Loucy (cell line): ENCODE data around the gene CERS4.
"Not testable (repeated sequence)": the region's sequence is repeated elsewhere in the genome, so short reads cannot be mapped to it uniquely, and the experiment has no call there.

Experiments used
- H2AFZ ChIP-seq: fragments of 200-600 bp; sonication (generic); 2 replicates; pipeline ENCODE4 v1.6.0; 2016; ENCODE audit warnings: antibody characterized with exemption, mild to moderate bottlenecking, low read length, moderate library complexity
- H3F3A ChIP-seq: fragments of 200-600 bp; 2 replicates; pipeline ENCODE4 v1.6.0; 2016; ENCODE audit warnings: antibody characterized with exemption, low read depth, mild to moderate bottlenecking
- H3K27me3 ChIP-seq: fragments of 200-600 bp; sonication (generic); 2 replicates; pipeline ENCODE4 v1.6.1; 2014; ENCODE audit warnings: low read length, mild to moderate bottlenecking; ENCODE audit not compliant: insufficient read depth, poor library complexity, severe bottlenecking
- H3K36me3 ChIP-seq: fragments of 200-600 bp; sonication (generic); 2 replicates; pipeline ENCODE4 v1.6.1; 2016; ENCODE audit warnings: low read length; ENCODE audit not compliant: insufficient read depth
- H3K4me1 ChIP-seq: fragments of 200-600 bp; sonication (generic); 2 replicates; pipeline ENCODE4 v1.5.1; 2014; ENCODE audit warnings: low read length, mild to moderate bottlenecking; ENCODE audit not compliant: insufficient read depth, poor library complexity, severe bottlenecking
- H3K4me2 ChIP-seq: fragments of 200-600 bp; sonication (generic); 2 replicates; pipeline ENCODE4 v1.6.0; 2014; ENCODE audit warnings: antibody characterized with exemption, low read length, low read depth, mild to moderate bottlenecking; ENCODE audit not compliant: poor library complexity, severe bottlenecking
- H3K4me3 ChIP-seq: fragments of 200-600 bp; sonication (generic); 2 replicates; pipeline ENCODE4 v1.5.1; 2014; ENCODE audit warnings: low read length, mild to moderate bottlenecking, mixed read lengths; ENCODE audit not compliant: poor library complexity, severe bottlenecking
- H3K79me2 ChIP-seq: fragments of 200-600 bp; sonication (generic); 2 replicates; pipeline ENCODE4 v1.6.1; 2014; ENCODE audit warnings: low read length; ENCODE audit not compliant: insufficient read depth
- H3K9ac ChIP-seq: fragments of 200-600 bp; sonication (generic); 2 replicates; pipeline ENCODE4 v1.6.0; 2014; ENCODE audit warnings: mild to moderate bottlenecking, low read depth, low read length, moderate library complexity; ENCODE audit not compliant: poor library complexity, severe bottlenecking
- H3K9me2 ChIP-seq: fragments of 200-600 bp; sonication (generic); replicated peaks from 2 replicates; pipeline ENCODE4 v1.6.1; 2016; ENCODE audit warnings: low read depth, low read length, mixed read lengths
- H3K9me3 ChIP-seq: fragments of 200-600 bp; sonication (generic); 2 replicates; pipeline ENCODE4 v1.6.1; 2014; ENCODE audit warnings: mild to moderate bottlenecking, antibody characterized with exemption, low read length, low read depth; ENCODE audit not compliant: insufficient read depth
- H4K20me1 ChIP-seq: fragments of 200-600 bp; sonication (generic); 2 replicates; pipeline ENCODE4 v1.6.0; 2014; ENCODE audit warnings: antibody characterized with exemption, low read length, mild to moderate bottlenecking; ENCODE audit not compliant: insufficient read depth, poor library complexity, severe bottlenecking
- EZH2phosphoT487 ChIP-seq: fragments of 200-600 bp; IDR thresholded peaks from 2 replicates; pipeline ENCODE4 v1.6.1; 2018; ENCODE audit warnings: antibody characterized with exemption, mild to moderate bottlenecking, moderate library complexity, borderline replicate concordance
- TF ChIP-seq, protein P1 (sequence below): fragments of 200-600 bp; sonication (generic); conservative IDR thresholded peaks from 2 replicates; pipeline ENCODE4 v1.5.1; 2014; ENCODE audit warnings: mild to moderate bottlenecking, antibody characterized with exemption, low read length

Gene CERS4

DNA sequence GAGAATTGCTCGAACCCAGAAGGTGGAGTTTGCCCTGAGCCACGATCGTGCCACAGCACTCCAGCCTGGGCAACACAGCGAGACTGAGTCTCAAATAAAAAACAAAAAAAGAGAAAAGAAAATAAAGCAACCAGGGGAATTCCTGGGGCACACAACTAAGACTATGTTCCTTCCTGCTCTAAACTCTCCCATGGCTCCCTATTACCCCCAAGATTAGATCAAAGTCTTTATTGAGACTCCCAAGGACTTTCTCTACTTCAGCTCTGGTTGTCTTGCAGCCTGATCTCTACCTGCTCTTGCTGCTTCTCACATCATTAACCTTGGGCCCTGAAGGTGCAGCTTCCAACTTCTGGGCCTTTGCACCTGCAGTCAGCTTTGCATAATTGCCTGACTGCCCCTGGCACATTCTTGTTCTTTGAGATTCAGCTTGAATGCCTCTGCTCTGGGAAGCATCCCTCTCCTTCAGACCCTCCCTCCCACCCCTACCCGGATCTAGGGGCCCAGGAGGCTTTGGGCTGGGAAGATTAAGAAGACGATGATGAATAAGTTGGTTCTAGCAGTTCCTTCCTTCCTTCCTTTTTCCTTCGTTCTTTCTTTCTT is 16.8 kb upstream of the CERS4 start:
- Histone ChIP-seq H3K36me3 (no peaks in the 10 kb centered on the region), H2AFZ (no peak overlapping the region), H3K4me1 (peaks cover 43% of the 10 kb centered on the region), H3K27me3 (no peaks in the 10 kb centered on the region), H3K4me3 (no peak overlapping the region), H3K9ac (peak overlapping the region; percentile 77), H3K4me2 (no peak overlapping the region), H3F3A (peaks cover 4% of the 10 kb centered on the region), H3K9me2 (no peaks in the 10 kb centered on the region), H3K9me3 (no peaks in the 10 kb centered on the region), H3K79me2 (no peaks in the 10 kb centered on the region), H4K20me1 (no peaks in the 10 kb centered on the region)
- TF ChIP-seq EZH2phosphoT487: no peak
- TF ChIP-seq, protein P1, sequence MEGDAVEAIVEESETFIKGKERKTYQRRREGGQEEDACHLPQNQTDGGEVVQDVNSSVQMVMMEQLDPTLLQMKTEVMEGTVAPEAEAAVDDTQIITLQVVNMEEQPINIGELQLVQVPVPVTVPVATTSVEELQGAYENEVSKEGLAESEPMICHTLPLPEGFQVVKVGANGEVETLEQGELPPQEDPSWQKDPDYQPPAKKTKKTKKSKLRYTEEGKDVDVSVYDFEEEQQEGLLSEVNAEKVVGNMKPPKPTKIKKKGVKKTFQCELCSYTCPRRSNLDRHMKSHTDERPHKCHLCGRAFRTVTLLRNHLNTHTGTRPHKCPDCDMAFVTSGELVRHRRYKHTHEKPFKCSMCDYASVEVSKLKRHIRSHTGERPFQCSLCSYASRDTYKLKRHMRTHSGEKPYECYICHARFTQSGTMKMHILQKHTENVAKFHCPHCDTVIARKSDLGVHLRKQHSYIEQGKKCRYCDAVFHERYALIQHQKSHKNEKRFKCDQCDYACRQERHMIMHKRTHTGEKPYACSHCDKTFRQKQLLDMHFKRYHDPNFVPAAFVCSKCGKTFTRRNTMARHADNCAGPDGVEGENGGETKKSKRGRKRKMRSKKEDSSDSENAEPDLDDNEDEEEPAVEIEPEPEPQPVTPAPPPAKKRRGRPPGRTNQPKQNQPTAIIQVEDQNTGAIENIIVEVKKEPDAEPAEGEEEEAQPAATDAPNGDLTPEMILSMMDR: no peak

DNA sequence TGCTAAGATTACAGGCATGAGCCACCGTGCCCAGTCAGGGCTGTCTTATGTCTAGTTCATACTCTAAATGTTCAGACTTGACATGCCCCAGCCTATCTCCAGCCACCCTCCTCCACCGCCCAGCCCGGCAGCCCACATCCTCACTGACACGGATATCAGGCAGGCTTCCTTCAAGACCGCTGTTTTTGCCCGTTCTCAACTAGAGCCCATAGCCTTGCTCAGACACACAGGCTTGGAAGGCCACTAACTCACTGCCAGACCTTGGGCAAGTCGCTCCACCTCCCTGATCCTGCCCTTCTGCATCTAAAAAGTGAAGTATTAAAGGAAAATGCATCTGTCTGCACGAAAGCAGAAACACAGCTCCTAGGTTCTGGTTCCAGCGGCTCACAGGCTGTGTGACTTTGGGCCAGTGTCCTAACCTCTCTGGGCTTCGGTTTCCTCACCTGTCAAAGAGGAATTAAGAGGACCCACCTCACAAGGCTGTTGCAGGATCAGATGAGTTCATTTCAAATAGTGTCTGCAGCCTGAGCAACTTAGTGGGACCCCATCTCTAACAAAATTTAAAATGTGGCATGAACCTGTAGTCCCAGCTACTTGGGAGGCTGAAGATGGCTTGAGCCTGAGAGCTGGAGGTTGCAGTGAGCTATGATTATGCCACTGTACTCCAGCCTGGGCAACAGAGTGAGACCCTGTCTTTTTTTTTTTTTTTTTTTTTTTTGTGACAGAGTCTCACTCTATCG is 14.5 kb upstream of the CERS4 start:
- Histone ChIP-seq H3K27me3 (no peaks in the 10 kb centered on the region), H3K4me2 (peak overlapping the region; percentile 73), H2AFZ (no peak overlapping the region), H3K36me3 (no peaks in the 10 kb centered on the region), H3F3A (peaks cover 4% of the 10 kb centered on the region), H3K79me2 (no peaks in the 10 kb centered on the region), H3K4me1 (peaks cover 46% of the 10 kb centered on the region), H3K9ac (peak overlapping the region; percentile 77), H4K20me1 (no peaks in the 10 kb centered on the region), H3K9me3 (no peaks in the 10 kb centered on the region), H3K4me3 (peak overlapping the region; percentile 58), H3K9me2 (no peaks in the 10 kb centered on the region)
- no peak for TF ChIP-seq EZH2phosphoT487
- TF ChIP-seq, protein P1: no peak

DNA sequence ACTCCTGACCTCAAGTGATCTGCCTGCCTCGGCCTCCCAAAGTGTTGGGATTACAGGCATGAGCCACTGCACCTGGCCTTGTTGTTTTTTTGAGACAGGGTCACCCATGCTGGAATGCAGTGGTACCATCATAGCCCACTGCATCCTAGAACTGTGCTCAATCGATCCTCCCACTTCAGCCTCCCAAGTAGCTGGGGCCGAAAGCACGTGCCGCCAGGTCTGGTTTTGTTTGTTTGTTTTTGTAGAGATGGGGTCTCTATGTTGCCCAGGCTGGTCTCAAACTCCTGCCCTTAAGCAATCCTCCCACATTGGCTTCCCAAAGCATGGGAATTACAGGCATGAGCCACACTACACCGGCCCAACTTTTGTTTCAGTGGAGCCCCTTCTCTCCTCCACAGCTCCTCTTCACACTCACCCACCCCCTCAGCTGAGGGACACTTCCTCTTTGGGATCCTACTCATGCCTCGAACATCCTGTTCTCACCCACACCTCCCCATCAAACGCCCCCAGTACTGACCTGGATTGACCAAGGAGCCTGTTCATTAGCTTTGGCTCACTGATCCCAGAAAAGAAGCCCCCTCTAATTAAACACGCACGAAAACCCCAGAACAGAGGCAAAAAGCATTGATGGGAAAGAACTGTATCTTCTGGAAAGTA is 12.8 kb upstream of the CERS4 start:
- no peaks in the 10 kb centered on the region for H3K79me2 ChIP-seq
- peak overlapping the region; percentile 38; the same call in 1 of the 2 replicates for H2AFZ ChIP-seq
- no peaks in the 10 kb centered on the region for H3K36me3 ChIP-seq
- peaks cover 4% of the 10 kb centered on the region for H3F3A ChIP-seq
- H4K20me1 ChIP-seq: no peaks in the 10 kb centered on the region
- H3K9me2 ChIP-seq: no peaks in the 10 kb centered on the region
- H3K27me3 ChIP-seq: no peaks in the 10 kb centered on the region
- peak overlapping the region; percentile 35 for H3K4me3 ChIP-seq
- peak overlapping the region; percentile 59 for H3K4me2 ChIP-seq
- H3K9ac ChIP-seq: peak overlapping the region; percentile 77
- H3K9me3 ChIP-seq: no peaks in the 10 kb centered on the region
- no peak for TF ChIP-seq EZH2phosphoT487
- TF ChIP-seq, protein P1: no peak
- peaks cover 46% of the 10 kb centered on the region for H3K4me1 ChIP-seq

DNA sequence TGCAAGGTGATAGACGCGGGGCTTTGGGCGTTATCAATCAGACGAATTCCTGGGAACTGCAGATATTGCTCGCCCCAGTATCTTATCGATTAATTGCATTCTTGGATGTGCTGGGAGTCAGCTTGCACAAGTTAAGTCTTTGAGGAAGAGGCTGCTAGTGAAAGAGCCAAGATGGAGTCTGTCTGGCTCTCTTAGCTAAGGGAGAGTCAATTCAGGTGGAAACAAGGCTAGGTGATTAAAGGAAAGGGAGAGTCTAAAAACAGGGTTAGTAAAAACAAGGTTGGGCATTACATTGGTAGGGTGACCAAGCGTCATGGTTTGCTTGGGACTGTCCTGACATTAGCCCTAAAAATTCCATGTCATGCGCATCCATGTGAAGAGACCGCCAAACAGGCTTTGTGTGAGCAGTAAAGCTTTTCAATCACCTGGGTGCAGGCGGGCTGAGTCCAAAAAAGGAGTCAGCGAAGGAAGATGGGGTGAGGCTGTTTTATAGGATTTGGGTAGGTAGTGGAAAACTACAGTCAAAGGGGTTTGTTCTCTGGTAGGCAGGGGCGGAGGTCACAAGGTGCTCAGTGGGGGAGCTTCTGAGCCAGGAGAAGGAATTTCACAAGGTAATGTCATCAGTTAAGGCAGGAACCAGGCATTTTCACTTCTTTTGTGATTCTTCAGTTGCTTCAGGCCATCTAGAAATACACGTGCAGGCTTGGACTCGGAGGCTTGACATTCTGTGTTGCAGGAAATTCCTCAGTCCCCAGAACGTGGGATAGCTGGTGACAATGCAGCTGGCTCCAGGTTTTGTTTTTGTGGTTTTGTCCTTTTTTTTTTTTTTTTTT is 5.7 kb upstream of the CERS4 start:
- not testable (repeated sequence) for H3K4me3 ChIP-seq, H4K20me1 ChIP-seq, H3K36me3 ChIP-seq, H3K27me3 ChIP-seq, H3K9me2 ChIP-seq, H3K9ac ChIP-seq, H3F3A ChIP-seq, H3K9me3 ChIP-seq, H2AFZ ChIP-seq, H3K4me1 ChIP-seq, H3K4me2 ChIP-seq, H3K79me2 ChIP-seq
